Measurements from ENCODE around the gene ATAD1.
A peak's percentile ranks its signal among the peaks of the same experiment; 100 is the strongest.
"Not testable (repeated sequence)": the region's sequence is repeated elsewhere in the genome, so short reads cannot be mapped to it uniquely, and the experiment has no call there.

Gene ATAD1

GRCh38 chr10:87748244-87748643 is 69.8 kb downstream of the ATAD1 start:
- H3K27me3 ChIP-seq (ENCODE audit: insufficient read depth, low read length): not testable (repeated sequence)
- peaks cover 32% of the 10 kb centered on the region for H3K4me1 ChIP-seq (ENCODE audit: insufficient read depth, low read length)

GRCh38 chr10:87746911-87747310 is 71.1 kb downstream of the ATAD1 start:
- Histone ChIP-seq H3K36me3 (ENCODE audit: insufficient read depth, low read depth, low read length) (peaks cover 13% of the 10 kb centered on the region), H3K4me1 (ENCODE audit: insufficient read depth, low read length) (peaks cover 27% of the 10 kb centered on the region), H3K27me3 (ENCODE audit: insufficient read depth, low read length) (no peaks in the 10 kb centered on the region), H3K9me3 (ENCODE audit: insufficient read depth, low read depth, low read length) (no peaks in the 10 kb centered on the region), H3K4me3 (ENCODE audit: low read length) (no peak overlapping the region), H3K27ac (ENCODE audit: low read length) (no peak overlapping the region), H3K9ac (ENCODE audit: low read depth, low read length) (no peak overlapping the region)

More at GRCh38 chr10:87748244-87748643, 69.8 kb downstream of the ATAD1 start:
- H3K9ac ChIP-seq (ENCODE audit: low read depth, low read length); H3K27ac ChIP-seq (ENCODE audit: low read length); H3K9me3 ChIP-seq (ENCODE audit: insufficient read depth, low read depth, low read length); H3K4me3 ChIP-seq (ENCODE audit: low read length): not testable (repeated sequence)
- peaks cover 19% of the 10 kb centered on the region for H3K36me3 ChIP-seq (ENCODE audit: insufficient read depth, low read depth, low read length)

GRCh38 chr10:87744606-87745005 is 73.4 kb downstream of the ATAD1 start:
- Histone ChIP-seq H3K27me3 (ENCODE audit: insufficient read depth, low read length) (no peaks in the 10 kb centered on the region), H3K27ac (ENCODE audit: low read length) (no peak overlapping the region), H3K9me3 (ENCODE audit: insufficient read depth, low read depth, low read length) (no peaks in the 10 kb centered on the region), H3K36me3 (ENCODE audit: insufficient read depth, low read depth, low read length) (peaks cover 13% of the 10 kb centered on the region), H3K4me1 (ENCODE audit: insufficient read depth, low read length) (peaks cover 8% of the 10 kb centered on the region; the same call in 1 of the 2 replicates), H3K4me3 (ENCODE audit: low read length) (no peak overlapping the region), H3K9ac (ENCODE audit: low read depth, low read length) (no peak overlapping the region)

- H3K27ac ChIP-seq (ENCODE audit: low read length); H3K9me3 ChIP-seq (ENCODE audit: insufficient read depth, low read depth, low read length); H3K4me3 ChIP-seq (ENCODE audit: low read length); H3K9ac ChIP-seq (ENCODE audit: low read depth, low read length); H3K4me1 ChIP-seq (ENCODE audit: insufficient read depth, low read length); H3K27me3 ChIP-seq (ENCODE audit: insufficient read depth, low read length): not testable (repeated sequence)
- peaks cover 13% of the 10 kb centered on the region for H3K36me3 ChIP-seq (ENCODE audit: insufficient read depth, low read depth, low read length)
Measured at GRCh38 chr10:87742992-87743610, 74.9 kb downstream of the ATAD1 start.

GRCh38 chr10:87740254-87740655 is 77.8 kb downstream of the ATAD1 start:
- Histone ChIP-seq H3K36me3 (ENCODE audit: insufficient read depth, low read depth, low read length) (peaks cover 9% of the 10 kb centered on the region), H3K27me3 (ENCODE audit: insufficient read depth, low read length) (no peaks in the 10 kb centered on the region), H3K9me3 (ENCODE audit: insufficient read depth, low read depth, low read length) (no peaks in the 10 kb centered on the region), H3K4me1 (ENCODE audit: insufficient read depth, low read length) (0 out of 2 replicates have a peak, but pooled peaks cover 2% of the 10 kb centered on the region), H3K27ac (ENCODE audit: low read length) (no peak overlapping the region), H3K4me3 (ENCODE audit: low read length) (no peak overlapping the region), H3K9ac (ENCODE audit: low read depth, low read length) (no peak overlapping the region)

- Histone ChIP-seq H3K27me3 (ENCODE audit: insufficient read depth, low read length) (no peaks in the 10 kb centered on the region), H3K27ac (ENCODE audit: low read length) (no peak overlapping the region)
Measured at GRCh38 chr10:87739703-87740102, 78.3 kb downstream of the ATAD1 start.

GRCh38 chr10:87738253-87738652 is 79.8 kb downstream of the ATAD1 start:
- not testable (repeated sequence) for H3K4me3 ChIP-seq (ENCODE audit: low read length); H3K27me3 ChIP-seq (ENCODE audit: insufficient read depth, low read length); H3K36me3 ChIP-seq (ENCODE audit: insufficient read depth, low read depth, low read length); H3K27ac ChIP-seq (ENCODE audit: low read length); H3K9ac ChIP-seq (ENCODE audit: low read depth, low read length); H3K4me1 ChIP-seq (ENCODE audit: insufficient read depth, low read length); H3K9me3 ChIP-seq (ENCODE audit: insufficient read depth, low read depth, low read length)

More at GRCh38 chr10:87739703-87740102, 78.3 kb downstream of the ATAD1 start:
- H3K9me3 ChIP-seq (ENCODE audit: insufficient read depth, low read depth, low read length): no peaks in the 10 kb centered on the region
- H3K9ac ChIP-seq (ENCODE audit: low read depth, low read length): no peak overlapping the region
- H3K36me3 ChIP-seq (ENCODE audit: insufficient read depth, low read depth, low read length): peaks cover 6% of the 10 kb centered on the region
- H3K4me3 ChIP-seq (ENCODE audit: low read length): no peak overlapping the region
- peaks cover 4% of the 10 kb centered on the region; the same call in 1 of the 2 replicates for H3K4me1 ChIP-seq (ENCODE audit: insufficient read depth, low read length)

- no peaks in the 10 kb centered on the region for H3K9me3 ChIP-seq (ENCODE audit: insufficient read depth, low read depth, low read length)
- H3K27me3 ChIP-seq (ENCODE audit: insufficient read depth, low read length): no peaks in the 10 kb centered on the region
- H3K9ac ChIP-seq (ENCODE audit: low read depth, low read length): no peak overlapping the region
- H3K4me3 ChIP-seq (ENCODE audit: low read length): peak overlapping the region; percentile 44; the same call in 1 of the 2 replicates
- H3K36me3 ChIP-seq (ENCODE audit: insufficient read depth, low read depth, low read length): no peaks in the 10 kb centered on the region
- H3K4me1 ChIP-seq (ENCODE audit: insufficient read depth, low read length): peaks cover 4% of the 10 kb centered on the region; the same call in 1 of the 2 replicates
- no peak overlapping the region for H3K27ac ChIP-seq (ENCODE audit: low read length)
Measured at GRCh38 chr10:87734987-87735827, 82.8 kb downstream of the ATAD1 start.

- Histone ChIP-seq H3K27me3 (ENCODE audit: insufficient read depth, low read length) (no peaks in the 10 kb centered on the region), H3K9ac (ENCODE audit: low read depth, low read length) (no peak overlapping the region), H3K9me3 (ENCODE audit: insufficient read depth, low read depth, low read length) (no peaks in the 10 kb centered on the region), H3K4me1 (ENCODE audit: insufficient read depth, low read length) (peaks cover 7% of the 10 kb centered on the region; the same call in 1 of the 2 replicates), H3K27ac (ENCODE audit: low read length) (no peak overlapping the region), H3K4me3 (ENCODE audit: low read length) (no peak overlapping the region), H3K36me3 (ENCODE audit: insufficient read depth, low read depth, low read length) (no peaks in the 10 kb centered on the region)
Measured at GRCh38 chr10:87733081-87733480, 84.9 kb downstream of the ATAD1 start.

- no peak overlapping the region for H3K9ac ChIP-seq (ENCODE audit: low read depth, low read length)
- H3K27me3 ChIP-seq (ENCODE audit: insufficient read depth, low read length): no peaks in the 10 kb centered on the region
- H3K4me3 ChIP-seq (ENCODE audit: low read length): no peak overlapping the region
- H3K4me1 ChIP-seq (ENCODE audit: insufficient read depth, low read length): peaks cover 7% of the 10 kb centered on the region; the same call in 1 of the 2 replicates
- H3K27ac ChIP-seq (ENCODE audit: low read length): no peak overlapping the region
- H3K36me3 ChIP-seq (ENCODE audit: insufficient read depth, low read depth, low read length): no peaks in the 10 kb centered on the region
- H3K9me3 ChIP-seq (ENCODE audit: insufficient read depth, low read depth, low read length): no peaks in the 10 kb centered on the region
Measured at GRCh38 chr10:87729940-87730339, 88.1 kb downstream of the ATAD1 start.

- Histone ChIP-seq H3K4me3 (ENCODE audit: low read length) (no peak overlapping the region), H3K36me3 (ENCODE audit: insufficient read depth, low read depth, low read length) (no peaks in the 10 kb centered on the region), H3K27ac (ENCODE audit: low read length) (no peak overlapping the region), H3K9ac (ENCODE audit: low read depth, low read length) (no peak overlapping the region), H3K27me3 (ENCODE audit: insufficient read depth, low read length) (no peaks in the 10 kb centered on the region), H3K4me1 (ENCODE audit: insufficient read depth, low read length) (no peaks in the 10 kb centered on the region; the same call in 1 of the 2 replicates), H3K9me3 (ENCODE audit: insufficient read depth, low read depth, low read length) (no peaks in the 10 kb centered on the region)
Measured at GRCh38 chr10:87724789-87725188, 93.2 kb downstream of the ATAD1 start.

- H3K27ac ChIP-seq (ENCODE audit: low read length): no peak overlapping the region
- H3K27me3 ChIP-seq (ENCODE audit: insufficient read depth, low read length): no peaks in the 10 kb centered on the region
- no peak overlapping the region for H3K4me3 ChIP-seq (ENCODE audit: low read length)
- H3K9me3 ChIP-seq (ENCODE audit: insufficient read depth, low read depth, low read length): no peaks in the 10 kb centered on the region
- H3K4me1 ChIP-seq (ENCODE audit: insufficient read depth, low read length): no peaks in the 10 kb centered on the region
- peaks cover 6% of the 10 kb centered on the region; the same call in 1 of the 2 replicates for H3K36me3 ChIP-seq (ENCODE audit: insufficient read depth, low read depth, low read length)
- H3K9ac ChIP-seq (ENCODE audit: low read depth, low read length): no peak overlapping the region
Measured at GRCh38 chr10:87723500-87723899, 94.5 kb downstream of the ATAD1 start.
